Fibroblast of pulmonary artery (primary cell): Measurements from ENCODE around the gene ZNF256.
A peak's percentile ranks its signal among the peaks of the same experiment; 100 is the strongest.

Experiments used
- DNase-seq: peaks from one replicate; pipeline ENCODE4 v3.0.0-alpha.2; 2010; ENCODE audit warnings: low read depth
- H3K4me3 ChIP-seq: replicated peaks from 2 replicates; pipeline ENCODE4 v1.5.1; 2011; ENCODE audit warnings: low read depth, mild to moderate bottlenecking, control low read depth, low read length, moderate library complexity
- TF ChIP-seq, protein P1 (sequence below): IDR thresholded peaks from 2 replicates; pipeline ENCODE4 v1.5.1; 2011; ENCODE audit warnings: mild to moderate bottlenecking, control low read depth, low read length, inconsistent platforms; ENCODE audit errors: missing control alignments

The ZNF256 gene

DNA sequence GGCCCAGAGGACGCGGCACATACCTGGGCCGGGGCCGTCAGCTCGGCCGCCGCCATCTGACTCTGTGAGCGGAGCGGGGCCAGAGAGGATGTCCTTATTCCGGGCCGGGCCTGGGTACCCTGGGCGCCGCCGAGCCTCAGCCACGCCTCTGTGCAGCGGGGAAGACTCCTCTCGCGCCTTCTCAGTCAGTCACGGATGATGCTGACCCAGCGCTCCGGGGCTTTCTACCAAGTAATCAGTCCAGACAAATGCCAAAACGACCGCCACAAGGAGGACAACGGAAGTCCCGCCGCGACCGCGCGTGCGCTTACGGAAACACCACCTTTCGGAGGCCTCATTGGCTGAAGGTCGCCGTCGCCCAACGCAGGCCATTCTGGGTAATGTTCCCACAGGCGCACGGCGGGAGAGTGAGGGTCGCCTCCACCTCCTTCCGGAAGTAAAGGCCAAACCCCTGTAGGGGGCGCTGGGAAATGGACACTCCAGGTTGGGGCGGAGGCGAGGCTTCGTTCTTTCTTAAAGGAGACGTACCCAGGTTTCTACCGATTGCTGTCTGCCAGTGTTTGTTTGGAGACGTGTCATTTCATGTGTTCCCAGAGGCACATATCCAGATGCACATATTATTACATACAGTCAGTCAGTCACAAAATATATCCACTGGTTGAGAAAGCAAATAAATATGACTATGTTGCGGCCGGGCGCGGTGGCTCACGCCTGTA is at the start of gene ZNF256:
Gene ZNF256 (minus strand): TSS at position 288 of the 716 bp plus-strand sequence. CDS start 232 bp downstream, at position 56.
- peak; percentile 96 for DNase-seq
- TF ChIP-seq, protein P1, sequence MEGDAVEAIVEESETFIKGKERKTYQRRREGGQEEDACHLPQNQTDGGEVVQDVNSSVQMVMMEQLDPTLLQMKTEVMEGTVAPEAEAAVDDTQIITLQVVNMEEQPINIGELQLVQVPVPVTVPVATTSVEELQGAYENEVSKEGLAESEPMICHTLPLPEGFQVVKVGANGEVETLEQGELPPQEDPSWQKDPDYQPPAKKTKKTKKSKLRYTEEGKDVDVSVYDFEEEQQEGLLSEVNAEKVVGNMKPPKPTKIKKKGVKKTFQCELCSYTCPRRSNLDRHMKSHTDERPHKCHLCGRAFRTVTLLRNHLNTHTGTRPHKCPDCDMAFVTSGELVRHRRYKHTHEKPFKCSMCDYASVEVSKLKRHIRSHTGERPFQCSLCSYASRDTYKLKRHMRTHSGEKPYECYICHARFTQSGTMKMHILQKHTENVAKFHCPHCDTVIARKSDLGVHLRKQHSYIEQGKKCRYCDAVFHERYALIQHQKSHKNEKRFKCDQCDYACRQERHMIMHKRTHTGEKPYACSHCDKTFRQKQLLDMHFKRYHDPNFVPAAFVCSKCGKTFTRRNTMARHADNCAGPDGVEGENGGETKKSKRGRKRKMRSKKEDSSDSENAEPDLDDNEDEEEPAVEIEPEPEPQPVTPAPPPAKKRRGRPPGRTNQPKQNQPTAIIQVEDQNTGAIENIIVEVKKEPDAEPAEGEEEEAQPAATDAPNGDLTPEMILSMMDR, result peak; percentile 55
- peak within 1 kb of the TSS; percentile 87 for H3K4me3 ChIP-seq

DNA sequence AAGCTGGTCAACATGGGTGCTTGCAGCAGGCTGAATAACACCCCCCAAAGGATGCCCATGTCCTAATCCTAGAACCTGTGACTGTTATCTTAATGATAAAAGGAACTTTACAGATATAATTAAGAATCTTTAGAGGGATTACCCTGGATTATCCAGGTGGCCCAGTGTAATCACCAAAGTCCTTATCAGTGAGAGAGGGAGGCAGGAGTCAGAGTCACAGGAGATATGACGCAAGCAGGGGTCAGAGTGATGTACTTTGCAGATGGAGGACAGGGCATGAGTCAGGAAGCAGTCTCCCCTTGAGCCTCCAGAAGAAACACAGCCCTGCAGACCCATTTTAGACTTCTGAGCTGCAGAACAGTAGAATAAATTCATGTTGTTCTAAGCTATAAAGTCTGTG is 45.3 kb upstream of the ZNF256 start:
- no peak overlapping the region for H3K4me3 ChIP-seq
- no peak for DNase-seq
- TF ChIP-seq, protein P1, result no peak

DNA sequence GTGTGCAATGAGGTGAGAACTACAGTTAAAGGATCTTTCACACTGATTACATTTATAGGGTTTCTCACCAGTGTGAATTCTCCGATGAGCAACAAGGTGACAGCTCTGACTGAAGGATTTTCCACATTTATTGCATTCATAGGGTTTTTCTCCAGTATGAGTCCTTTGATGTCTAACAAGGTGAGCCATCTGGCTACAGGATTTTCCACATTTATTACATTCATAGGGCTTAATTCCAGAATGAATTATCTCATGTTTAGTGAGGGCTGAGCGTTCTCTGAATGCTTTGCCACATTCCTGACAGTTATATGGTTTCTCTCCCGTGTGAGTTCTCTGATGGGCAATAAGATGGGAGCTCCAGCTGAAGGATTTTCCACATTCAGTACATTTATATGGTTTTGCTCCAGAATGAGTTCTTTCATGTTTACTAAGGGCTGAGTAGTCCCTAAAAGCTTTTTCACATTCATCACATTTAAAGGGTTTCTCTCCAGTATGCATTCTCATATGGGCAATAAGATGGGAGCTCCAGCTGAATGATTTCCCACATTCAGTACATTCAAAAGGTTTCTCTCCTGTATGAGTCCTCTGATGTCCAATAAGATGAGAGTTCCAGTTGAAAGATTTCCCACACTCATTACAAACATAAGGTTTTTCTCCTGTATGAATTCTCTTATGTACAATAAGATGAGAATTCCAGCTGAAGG is 31.2 kb upstream of the ZNF256 start:
- DNase-seq, result peak; percentile 11
- TF ChIP-seq, protein P1, result no peak
- H3K4me3 ChIP-seq, result no peak overlapping the region

DNA sequence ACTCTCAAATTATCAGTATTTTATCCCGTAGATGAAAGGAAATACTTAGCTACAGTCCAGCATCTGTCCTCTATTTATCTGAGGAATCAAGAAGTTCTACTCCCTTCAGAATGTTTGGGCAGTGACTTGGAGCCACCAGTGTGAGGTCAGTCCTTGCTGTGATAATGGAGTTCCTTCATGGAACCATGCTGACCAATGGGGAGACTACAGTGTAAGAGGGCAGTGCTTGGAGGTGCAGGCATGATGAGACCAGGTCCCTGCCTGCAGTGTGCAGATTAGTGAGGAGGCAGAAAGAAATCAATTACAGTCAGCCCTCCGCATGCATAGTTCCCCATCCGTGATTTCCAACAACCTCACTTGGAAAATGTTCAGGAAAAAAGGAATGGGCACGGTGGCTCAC is 26.9 kb upstream of the ZNF256 start, which contains the start of gene C19orf18:
Gene C19orf18 (minus strand): TSS at position 101 of the 400 bp plus-strand sequence. CDS start 102 bp downstream, outside the sequence.
- TF ChIP-seq, protein P1, result no peak
- H3K4me3 ChIP-seq, result no peak within 1 kb of the TSS
- DNase-seq, result no peak

DNA sequence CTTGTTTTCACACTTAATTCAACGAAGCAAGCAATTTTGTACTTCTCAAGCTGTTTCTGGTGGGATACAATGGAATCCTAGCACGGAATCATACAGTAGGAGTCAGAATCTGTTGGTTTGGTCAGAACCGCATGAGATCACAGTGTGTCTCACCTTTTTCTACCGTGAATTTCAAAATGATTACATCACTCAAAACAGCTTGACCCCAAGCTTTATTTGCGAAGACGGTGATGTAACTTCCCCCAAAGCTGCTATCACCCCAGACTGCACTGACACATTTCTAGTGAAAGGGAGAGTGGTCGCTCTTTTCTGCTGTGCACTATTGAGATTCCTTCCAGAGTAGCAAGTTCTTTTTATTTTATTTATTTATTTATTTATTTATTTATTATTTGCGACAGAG is 17.3 kb upstream of the ZNF256 start:
- DNase-seq, result no peak
- no peak overlapping the region for H3K4me3 ChIP-seq
- TF ChIP-seq, protein P1, result no peak

DNA sequence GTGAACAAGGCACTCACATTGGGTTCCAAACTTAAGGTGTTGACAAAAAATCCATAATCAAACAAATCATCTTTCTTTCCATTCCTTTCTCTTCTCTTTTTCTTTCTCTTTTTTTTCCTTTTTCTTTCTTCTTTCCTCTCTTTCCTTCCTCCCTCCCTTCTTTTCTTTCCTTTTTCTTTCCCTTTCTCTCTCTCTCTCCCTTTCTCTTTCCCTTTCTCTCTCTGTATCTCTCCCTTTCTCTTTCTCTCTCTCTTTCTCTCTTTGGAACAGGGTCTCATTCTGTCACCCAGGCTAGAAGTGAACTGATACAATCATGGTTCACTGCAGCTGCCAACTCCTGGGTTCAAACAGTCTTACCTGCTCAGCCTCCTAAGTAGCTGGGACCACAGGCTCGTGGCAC is 14.3 kb upstream of the ZNF256 start:
- no peak for DNase-seq
- TF ChIP-seq, protein P1, result no peak
- no peak overlapping the region for H3K4me3 ChIP-seq

DNA sequence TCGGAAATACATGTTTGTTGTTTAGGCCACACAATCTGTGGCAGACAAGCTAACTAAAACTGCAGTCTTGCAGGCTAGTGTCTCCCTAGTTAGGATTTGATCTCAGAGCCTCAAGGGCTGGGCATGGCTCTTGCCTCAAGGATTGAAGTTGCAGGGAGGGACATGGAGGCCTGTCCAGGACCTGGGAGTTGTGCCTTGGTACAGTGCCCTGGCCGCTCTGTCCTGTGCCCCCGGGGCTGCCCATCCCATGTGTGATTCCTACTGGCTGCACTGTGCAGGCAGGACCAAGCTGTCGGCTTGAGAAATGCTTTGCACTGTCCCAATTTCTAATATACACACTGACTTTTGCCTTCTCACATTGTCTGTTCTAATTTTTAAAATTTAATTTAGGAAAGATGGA is 7.5 kb upstream of the ZNF256 start:
- TF ChIP-seq, protein P1, result no peak
- H3K4me3 ChIP-seq, result no peak overlapping the region
- DNase-seq, result no peak
